ENCODE data around the gene FOXK2. TPM values are rescaled to one million over a fixed set of nuclear protein-coding genes. Genes with fewer than 3 reads are reported as not detected.

The FOXK2 gene
- total RNA-seq, 1 donor from 2014 or later, result 95.7 TPM

- peaks cover 2% of the 10 kb centered on the region for H3K36me3 Mint-ChIP-seq (ENCODE audit: unreplicated experiment)
- no peak for DNase-seq
- peaks cover 4% of the 10 kb centered on the region for H3K9me3 Mint-ChIP-seq (ENCODE audit: unreplicated experiment)
- H3K4me3 Mint-ChIP-seq (ENCODE audit: unreplicated experiment), result no peak overlapping the region
- no peak for TF ChIP-seq CTCF (IDR thresholded peaks at IDR 0.05; ENCODE audit: partially characterized antibody, unreplicated experiment)
- H3K27me3 Mint-ChIP-seq (ENCODE audit: unreplicated experiment), result peaks cover 7% of the 10 kb centered on the region
- H3K4me1 Mint-ChIP-seq (ENCODE audit: low read depth, unreplicated experiment), result peaks cover 7% of the 10 kb centered on the region
- H3K27ac Mint-ChIP-seq (ENCODE audit: unreplicated experiment), result no peak overlapping the region
Measured at GRCh38 chr17:82631544-82631943, 112.0 kb downstream of the FOXK2 start.

- H3K4me3 Mint-ChIP-seq (ENCODE audit: unreplicated experiment), result no peak overlapping the region
- no peak overlapping the region for H3K27ac Mint-ChIP-seq (ENCODE audit: unreplicated experiment)
- TF ChIP-seq CTCF (IDR thresholded peaks at IDR 0.05; ENCODE audit: partially characterized antibody, unreplicated experiment), result no peak
- H3K36me3 Mint-ChIP-seq (ENCODE audit: unreplicated experiment), result peaks cover 10% of the 10 kb centered on the region
- no peak for DNase-seq
- H3K4me1 Mint-ChIP-seq (ENCODE audit: low read depth, unreplicated experiment), result peaks cover 7% of the 10 kb centered on the region
- H3K27me3 Mint-ChIP-seq (ENCODE audit: unreplicated experiment), result peaks cover 8% of the 10 kb centered on the region
- peaks cover 4% of the 10 kb centered on the region for H3K9me3 Mint-ChIP-seq (ENCODE audit: unreplicated experiment)
Measured at GRCh38 chr17:82632451-82632850, 112.9 kb downstream of the FOXK2 start.

GRCh38 chr17:82633343-82633742 is 113.8 kb downstream of the FOXK2 start:
- DNase-seq, result no peak
- Mint-ChIP-seq H3K4me3 (ENCODE audit: unreplicated experiment) (no peak overlapping the region), H3K4me1 (ENCODE audit: low read depth, unreplicated experiment) (peaks cover 7% of the 10 kb centered on the region), H3K36me3 (ENCODE audit: unreplicated experiment) (peaks cover 10% of the 10 kb centered on the region), H3K27ac (ENCODE audit: unreplicated experiment) (no peak overlapping the region), H3K27me3 (ENCODE audit: unreplicated experiment) (peaks cover 8% of the 10 kb centered on the region), H3K9me3 (ENCODE audit: unreplicated experiment) (peaks cover 4% of the 10 kb centered on the region)
- TF ChIP-seq CTCF (IDR thresholded peaks at IDR 0.05; ENCODE audit: partially characterized antibody, unreplicated experiment), result no peak

GRCh38 chr17:82636626-82637598 is 117.4 kb downstream of the FOXK2 start:
- no peak for DNase-seq
- no peaks in the 10 kb centered on the region for H3K4me1 Mint-ChIP-seq (ENCODE audit: low read depth, unreplicated experiment)
- peaks cover 2% of the 10 kb centered on the region for H3K9me3 Mint-ChIP-seq (ENCODE audit: unreplicated experiment)
- no peak overlapping the region for H3K27ac Mint-ChIP-seq (ENCODE audit: unreplicated experiment)
- peaks cover 2% of the 10 kb centered on the region for H3K27me3 Mint-ChIP-seq (ENCODE audit: unreplicated experiment)
- TF ChIP-seq CTCF (IDR thresholded peaks at IDR 0.05; ENCODE audit: partially characterized antibody, unreplicated experiment), result no peak
- peak overlapping the region; percentile 23 for H3K4me3 Mint-ChIP-seq (ENCODE audit: unreplicated experiment)
- H3K36me3 Mint-ChIP-seq (ENCODE audit: unreplicated experiment), result peaks cover 10% of the 10 kb centered on the region

- Mint-ChIP-seq H3K36me3 (ENCODE audit: unreplicated experiment) (peaks cover 10% of the 10 kb centered on the region), H3K27me3 (ENCODE audit: unreplicated experiment) (peaks cover 2% of the 10 kb centered on the region), H3K27ac (ENCODE audit: unreplicated experiment) (no peak overlapping the region), H3K9me3 (ENCODE audit: unreplicated experiment) (peaks cover 2% of the 10 kb centered on the region), H3K4me3 (ENCODE audit: unreplicated experiment) (no peak overlapping the region), H3K4me1 (ENCODE audit: low read depth, unreplicated experiment) (no peaks in the 10 kb centered on the region)
- no peak for TF ChIP-seq CTCF (IDR thresholded peaks at IDR 0.05; ENCODE audit: partially characterized antibody, unreplicated experiment)
- DNase-seq, result no peak
Measured at GRCh38 chr17:82638183-82638773, 118.7 kb downstream of the FOXK2 start.
